A673 (cell line): ENCODE results near the gene SLC14A1.

Experiments
- EZH2 ChIP-seq: fragments of 200-600 bp; sonication (generic); IDR thresholded peaks from 2 replicates; pipeline ENCODE4 v1.6.1; 2017; ENCODE audit warnings: borderline replicate concordance, low read depth, mild to moderate bottlenecking, mixed read lengths, antibody characterized with exemption, low read length; ENCODE audit not compliant: poor library complexity, severe bottlenecking
- TF ChIP-seq, protein P1 (sequence below): fragments of 300-800, 200-600 bp; sonication (generic); conservative IDR thresholded peaks from 2 replicates; pipeline ENCODE4 v1.5.1; 2017; ENCODE audit warnings: low read depth, mild to moderate bottlenecking, antibody characterized with exemption, low read length, moderate library complexity, mixed read lengths

DNA sequence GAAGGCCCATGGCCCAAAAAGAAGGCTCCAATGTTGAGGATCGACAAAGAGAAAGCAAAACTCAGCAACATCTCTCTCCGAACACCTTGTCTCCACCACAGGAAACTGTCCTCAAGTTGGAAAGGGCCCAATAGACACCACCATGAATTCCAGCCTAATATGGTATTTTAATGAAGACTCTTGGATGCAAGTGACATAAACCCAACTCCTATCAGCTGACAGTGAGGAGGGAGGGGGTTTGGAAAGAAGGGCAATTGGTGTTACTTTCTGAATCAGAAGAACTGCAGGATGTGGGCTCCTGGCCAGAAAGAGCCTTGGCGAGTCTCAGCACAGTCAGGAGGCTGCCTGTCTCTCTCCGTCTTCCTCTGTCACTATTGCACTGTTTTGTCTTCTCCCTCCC is 61.2 kb downstream of the SLC14A1 start:
- TF ChIP-seq, protein P1, sequence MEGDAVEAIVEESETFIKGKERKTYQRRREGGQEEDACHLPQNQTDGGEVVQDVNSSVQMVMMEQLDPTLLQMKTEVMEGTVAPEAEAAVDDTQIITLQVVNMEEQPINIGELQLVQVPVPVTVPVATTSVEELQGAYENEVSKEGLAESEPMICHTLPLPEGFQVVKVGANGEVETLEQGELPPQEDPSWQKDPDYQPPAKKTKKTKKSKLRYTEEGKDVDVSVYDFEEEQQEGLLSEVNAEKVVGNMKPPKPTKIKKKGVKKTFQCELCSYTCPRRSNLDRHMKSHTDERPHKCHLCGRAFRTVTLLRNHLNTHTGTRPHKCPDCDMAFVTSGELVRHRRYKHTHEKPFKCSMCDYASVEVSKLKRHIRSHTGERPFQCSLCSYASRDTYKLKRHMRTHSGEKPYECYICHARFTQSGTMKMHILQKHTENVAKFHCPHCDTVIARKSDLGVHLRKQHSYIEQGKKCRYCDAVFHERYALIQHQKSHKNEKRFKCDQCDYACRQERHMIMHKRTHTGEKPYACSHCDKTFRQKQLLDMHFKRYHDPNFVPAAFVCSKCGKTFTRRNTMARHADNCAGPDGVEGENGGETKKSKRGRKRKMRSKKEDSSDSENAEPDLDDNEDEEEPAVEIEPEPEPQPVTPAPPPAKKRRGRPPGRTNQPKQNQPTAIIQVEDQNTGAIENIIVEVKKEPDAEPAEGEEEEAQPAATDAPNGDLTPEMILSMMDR: no peak
- no peak for TF ChIP-seq EZH2
